ENCODE measurements around the gene CRTAC1. TPM values are rescaled to one million over a fixed set of nuclear protein-coding genes. Genes with fewer than 3 reads are reported as not detected.

The CRTAC1 gene
- total RNA-seq, 1 donor: not detected

GRCh38 chr10:98063740-98064027, 33.3 kb upstream of the CRTAC1 start:
- TF ChIP-seq CTCF (IDR thresholded peaks at IDR 0.05; ENCODE audit: insufficient read depth, low read length): no peak
- no peak overlapping the region for H3K4me3 ChIP-seq (ENCODE audit: low read depth, low read length)
- no peak for DNase-seq (ENCODE audit: low read depth)

- no peak overlapping the region for H3K4me3 ChIP-seq (ENCODE audit: low read depth, low read length)
- no peak for DNase-seq (ENCODE audit: low read depth)
- TF ChIP-seq CTCF (IDR thresholded peaks at IDR 0.05; ENCODE audit: insufficient read depth, low read length): no peak
Observed at GRCh38 chr10:98062424-98062823, 32.0 kb upstream of the CRTAC1 start.

GRCh38 chr10:98060079-98060478, 29.7 kb upstream of the CRTAC1 start:
- TF ChIP-seq CTCF (IDR thresholded peaks at IDR 0.05; ENCODE audit: insufficient read depth, low read length): no peak

GRCh38 chr10:98058295-98058694, 27.9 kb upstream of the CRTAC1 start:
- H3K4me3 ChIP-seq (ENCODE audit: low read depth, low read length): no peak overlapping the region
- TF ChIP-seq CTCF (IDR thresholded peaks at IDR 0.05; ENCODE audit: insufficient read depth, low read length): no peak
- no peak for DNase-seq (ENCODE audit: low read depth)

More at GRCh38 chr10:98060079-98060478, 29.7 kb upstream of the CRTAC1 start:
- no peak for DNase-seq (ENCODE audit: low read depth)
- no peak overlapping the region for H3K4me3 ChIP-seq (ENCODE audit: low read depth, low read length)

GRCh38 chr10:98055841-98056516, 25.6 kb upstream of the CRTAC1 start:
- no peak for TF ChIP-seq CTCF (IDR thresholded peaks at IDR 0.05; ENCODE audit: insufficient read depth, low read length)
- H3K4me3 ChIP-seq (ENCODE audit: low read depth, low read length): no peak overlapping the region
- peak; percentile 14 for DNase-seq (ENCODE audit: low read depth)

- no peak overlapping the region for H3K4me3 ChIP-seq (ENCODE audit: low read depth, low read length)
- DNase-seq (ENCODE audit: low read depth): peak; percentile 35
- no peak for TF ChIP-seq CTCF (IDR thresholded peaks at IDR 0.05; ENCODE audit: insufficient read depth, low read length)
Observed at GRCh38 chr10:98047009-98047741, 16.8 kb upstream of the CRTAC1 start.

Measured in fibroblast of the aortic adventitia (primary cell).